Prostate gland (tissue), 2 donors: Measurements from ENCODE around the gene PLA2G4C.

Experiments used
- POLR2A ChIP-seq: fragments of 450-650 bp; IDR thresholded peaks from one replicate; pipeline ENCODE4 v1.6.1; 2016; ENCODE audit warnings: antibody characterized with exemption, mild to moderate bottlenecking
- POLR2AphosphoS5 ChIP-seq: sonication (generic); formaldehyde crosslinking; IDR thresholded peaks from one replicate; pipeline ENCODE4 v1.6.1; 2017; ENCODE audit warnings: antibody characterized with exemption
- TF ChIP-seq, protein P1 (sequence below), 4 experiments: fragments of 200-600 bp in 2 of 4; fragments of 450-650 bp in 2 of 4; sonication (generic) in 2 of 4; IDR thresholded peaks; 1 replicate in 3 of 4; 2 replicates in 1 of 4; pipeline ENCODE4 v1.5.1; 2016 to 2019; ENCODE audit warnings: antibody characterized with exemption in 4 of 4, mild to moderate bottlenecking in 2 of 4, moderate library complexity in 2 of 4

DNA sequence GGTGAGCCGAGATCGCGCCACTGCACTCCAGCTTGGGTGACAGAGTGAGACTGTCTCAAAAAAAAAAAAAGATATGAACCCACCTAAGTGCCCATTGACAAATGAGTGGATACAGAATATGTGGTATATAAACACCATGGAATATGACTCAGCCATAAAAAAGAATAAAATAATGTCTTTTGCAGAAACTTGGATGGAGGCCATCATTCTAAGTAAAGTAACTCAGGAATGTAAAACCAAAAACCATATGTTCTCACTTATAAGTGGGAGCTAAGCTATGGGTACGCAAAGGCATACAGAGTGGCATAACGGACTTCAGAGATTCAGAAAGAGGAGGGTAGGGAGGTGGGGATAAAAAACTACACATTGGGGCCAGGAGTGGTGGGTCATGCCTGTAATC lies 29.5 kb downstream of the PLA2G4C start:
- TF ChIP-seq, protein P1, sequence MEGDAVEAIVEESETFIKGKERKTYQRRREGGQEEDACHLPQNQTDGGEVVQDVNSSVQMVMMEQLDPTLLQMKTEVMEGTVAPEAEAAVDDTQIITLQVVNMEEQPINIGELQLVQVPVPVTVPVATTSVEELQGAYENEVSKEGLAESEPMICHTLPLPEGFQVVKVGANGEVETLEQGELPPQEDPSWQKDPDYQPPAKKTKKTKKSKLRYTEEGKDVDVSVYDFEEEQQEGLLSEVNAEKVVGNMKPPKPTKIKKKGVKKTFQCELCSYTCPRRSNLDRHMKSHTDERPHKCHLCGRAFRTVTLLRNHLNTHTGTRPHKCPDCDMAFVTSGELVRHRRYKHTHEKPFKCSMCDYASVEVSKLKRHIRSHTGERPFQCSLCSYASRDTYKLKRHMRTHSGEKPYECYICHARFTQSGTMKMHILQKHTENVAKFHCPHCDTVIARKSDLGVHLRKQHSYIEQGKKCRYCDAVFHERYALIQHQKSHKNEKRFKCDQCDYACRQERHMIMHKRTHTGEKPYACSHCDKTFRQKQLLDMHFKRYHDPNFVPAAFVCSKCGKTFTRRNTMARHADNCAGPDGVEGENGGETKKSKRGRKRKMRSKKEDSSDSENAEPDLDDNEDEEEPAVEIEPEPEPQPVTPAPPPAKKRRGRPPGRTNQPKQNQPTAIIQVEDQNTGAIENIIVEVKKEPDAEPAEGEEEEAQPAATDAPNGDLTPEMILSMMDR (IDR thresholded peaks at IDR 0.05), result no peak
- TF ChIP-seq POLR2AphosphoS5 (no peak), POLR2A (no peak)
